HT-29 (cell line): ENCODE data around the gene ELFN2. TPM values are rescaled to one million over a fixed set of nuclear protein-coding genes. Genes with fewer than 3 reads are reported as not detected.

Experiments
- DNase-seq: peaks from one replicate; pipeline ENCODE4 v3.0.0-alpha.2; 2015; ENCODE audit warnings: low spot score
- total RNA-seq: library from RNA; depleted of rRNA; stranded (reverse); fragments of >200 nt; shearing (Covaris generic); gene quantifications from 2 replicates; pipeline ENCODE4 v1.2.3, GENCODE V29; 2014

The ELFN2 gene
- total RNA-seq, 1 experiment from 2014 or later: not detected

- DNase-seq: no peak
Observed at GRCh38 chr22:37384691-37385090, 42.6 kb downstream of the ELFN2 start.

DNA sequence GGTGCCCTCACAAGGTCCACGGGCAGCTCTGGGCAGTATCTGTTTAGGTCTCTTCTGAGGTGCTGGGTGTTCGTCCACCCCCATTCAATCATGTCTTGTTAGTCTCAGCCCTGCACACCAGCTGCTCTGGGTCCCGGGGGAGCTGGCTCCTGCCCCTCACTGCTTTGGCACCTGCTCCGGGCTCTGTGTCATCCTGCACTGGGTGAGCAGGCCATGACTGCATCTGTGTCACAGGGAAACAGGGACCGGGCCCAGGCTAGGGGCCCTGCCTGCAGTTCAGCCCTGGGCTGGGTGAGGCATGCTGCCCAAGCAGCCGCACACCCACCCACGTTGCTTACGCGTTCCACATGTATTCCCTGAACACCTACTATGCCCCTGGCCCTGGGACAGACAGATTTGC is 43.9 kb downstream of the ELFN2 start:
- no peak for DNase-seq

- DNase-seq: no peak
Observed at GRCh38 chr22:37381489-37381888, 45.8 kb downstream of the ELFN2 start.

DNA sequence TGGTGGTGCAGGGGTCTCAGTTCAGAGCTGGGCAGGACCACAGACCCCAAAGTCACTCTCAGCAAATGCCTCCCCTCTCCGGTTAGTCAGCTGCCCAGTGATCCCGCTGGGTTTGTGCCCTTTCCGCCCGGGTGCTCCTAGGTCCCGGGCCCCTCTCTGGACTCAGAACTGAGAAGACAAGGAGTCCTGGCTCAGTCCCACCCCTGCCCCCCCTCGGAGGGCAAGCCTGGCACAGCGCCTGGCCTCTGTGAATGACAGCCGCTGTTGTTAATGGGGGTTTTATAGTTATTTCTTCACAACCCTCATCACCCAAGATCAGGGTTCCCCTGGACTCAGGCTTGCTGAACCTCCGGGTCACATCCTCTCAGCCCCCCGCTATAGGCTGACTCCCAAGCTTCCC is 47.6 kb downstream of the ELFN2 start:
- no peak for DNase-seq

DNA sequence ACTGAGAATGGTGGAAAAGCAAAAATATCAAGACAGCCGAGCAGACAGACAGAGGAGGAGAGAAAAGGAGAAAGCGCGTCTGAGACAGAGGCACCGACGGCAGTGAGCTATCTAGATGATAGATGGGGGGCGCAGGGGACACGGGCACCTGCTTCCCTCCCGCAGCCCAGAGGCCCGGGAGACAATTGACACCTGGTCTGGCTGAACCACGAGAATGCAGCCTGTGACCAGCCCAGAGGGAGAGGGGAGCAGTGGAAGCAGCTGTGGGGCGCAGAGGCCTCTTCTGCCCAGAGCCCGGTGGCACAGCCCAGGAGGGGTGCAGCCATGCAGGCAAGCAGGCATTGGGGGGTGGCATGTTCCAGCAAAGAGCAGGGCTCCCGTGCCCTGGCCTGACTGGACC is 48.2 kb downstream of the ELFN2 start:
- DNase-seq: no peak

DNA sequence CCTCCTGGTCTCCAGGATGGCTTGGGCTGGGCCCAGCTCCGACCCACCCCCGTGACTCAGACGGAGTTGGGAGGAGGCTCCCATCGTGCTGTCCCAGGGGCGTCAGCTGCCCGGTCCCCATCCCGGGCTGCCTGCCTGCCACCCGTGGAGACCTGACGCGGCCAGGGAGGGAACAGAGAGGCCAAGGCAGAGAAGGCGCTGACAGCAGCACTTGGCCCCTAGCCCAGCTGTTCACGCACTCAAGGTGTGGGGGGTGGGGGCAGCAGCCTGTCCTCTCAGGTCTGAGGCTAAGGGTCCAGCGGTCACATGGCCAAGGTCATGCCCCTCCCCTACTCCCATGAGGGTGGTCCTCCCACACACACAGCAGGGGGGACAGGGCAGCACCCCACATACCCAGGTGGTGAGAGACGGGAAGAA is 48.6 kb downstream of the ELFN2 start:
- DNase-seq: no peak

GRCh38 chr22:37377927-37378326 is 49.4 kb downstream of the ELFN2 start:
- no peak for DNase-seq

- no peak for DNase-seq
Observed at GRCh38 chr22:37377138-37377537, 50.1 kb downstream of the ELFN2 start.

DNA sequence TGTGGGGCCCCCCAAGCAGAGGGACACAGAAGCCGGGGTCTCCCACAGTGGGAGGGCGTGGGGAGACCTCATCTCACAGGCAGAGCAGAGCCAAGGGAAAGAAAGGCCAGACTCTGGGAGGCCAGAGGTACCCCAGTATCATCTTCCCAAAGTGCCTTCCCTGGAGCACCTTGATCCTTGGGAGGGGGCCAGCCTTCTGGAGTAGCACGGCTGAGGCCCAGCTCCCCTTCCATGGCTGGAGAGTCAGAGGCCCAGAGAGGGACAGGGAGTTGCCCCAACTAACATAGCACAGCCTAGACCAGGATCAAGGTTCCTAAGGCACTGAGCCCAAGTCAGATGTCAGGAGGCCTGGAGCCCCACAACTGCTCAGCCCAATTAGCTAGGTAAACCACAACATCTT is 50.6 kb downstream of the ELFN2 start:
- DNase-seq: no peak

- no peak for DNase-seq
Observed at GRCh38 chr22:37375801-37376200, 51.5 kb downstream of the ELFN2 start.

- no peak for DNase-seq
Observed at GRCh38 chr22:37374571-37374970, 52.7 kb downstream of the ELFN2 start.

GRCh38 chr22:37373451-37373850 is 53.8 kb downstream of the ELFN2 start:
- DNase-seq: no peak

DNA sequence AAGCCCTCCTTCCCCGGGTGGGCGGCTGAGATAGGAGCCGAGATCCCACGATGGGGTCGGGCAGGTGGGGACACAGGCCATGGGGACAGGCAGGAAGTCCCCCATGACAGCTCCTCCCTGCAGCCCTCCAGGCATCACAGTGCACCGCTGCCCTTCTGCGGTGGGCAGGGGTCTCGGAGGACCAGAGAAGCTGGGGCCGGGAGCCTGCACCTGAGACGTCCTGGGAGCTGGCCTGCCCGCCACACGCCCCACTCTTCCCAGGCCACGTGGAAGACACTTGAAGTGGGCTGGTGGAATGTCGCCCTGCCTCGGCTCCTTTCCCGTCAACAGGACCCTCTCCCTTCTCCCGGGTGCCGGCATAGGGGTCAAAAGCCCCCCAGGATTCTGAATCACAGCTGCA is 55.4 kb downstream of the ELFN2 start:
- no peak for DNase-seq

- DNase-seq: no peak
Observed at GRCh38 chr22:37371491-37371890, 55.8 kb downstream of the ELFN2 start.

GRCh38 chr22:37370306-37370979 is 56.8 kb downstream of the ELFN2 start:
- no peak for DNase-seq

DNA sequence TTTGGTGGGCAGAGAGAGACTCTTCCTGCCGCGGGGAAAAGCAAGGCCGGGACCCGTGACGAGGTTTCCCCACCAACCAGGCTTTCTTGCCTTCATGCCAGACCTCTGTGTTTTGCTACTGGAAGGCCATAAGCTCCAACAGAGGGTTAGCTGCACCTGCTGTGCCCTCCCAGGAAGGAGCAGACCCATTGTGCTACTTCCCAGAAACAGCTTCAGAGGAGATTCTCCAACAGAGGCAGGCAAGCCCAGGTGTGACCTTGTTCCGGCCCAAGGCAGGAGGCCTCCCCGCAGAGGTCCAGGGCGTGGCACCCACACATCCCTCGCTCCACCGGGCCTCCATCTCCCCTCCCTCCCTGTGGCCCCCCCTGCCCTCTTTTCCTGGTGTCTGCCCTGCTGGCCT is 57.8 kb downstream of the ELFN2 start:
- DNase-seq: no peak

DNA sequence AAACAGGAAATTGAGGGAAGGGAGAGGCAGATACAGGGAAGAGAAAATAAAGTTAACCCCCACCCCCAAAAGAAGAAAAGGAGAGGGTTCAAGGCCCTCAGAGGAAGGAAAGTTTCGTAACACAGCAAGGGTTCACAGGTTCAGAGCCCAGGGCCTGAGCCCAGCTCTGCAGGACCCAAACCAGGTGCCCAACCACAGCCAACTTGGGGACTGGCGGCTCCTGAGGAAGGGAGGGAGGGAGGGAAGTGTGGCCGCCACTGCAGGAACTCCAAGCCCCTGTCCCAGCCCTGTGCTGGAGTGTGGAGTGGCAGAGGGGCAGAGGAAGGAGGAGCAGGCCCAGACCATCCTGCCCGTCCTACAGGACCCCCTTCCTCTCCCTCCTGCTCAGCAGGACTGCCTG is 59.2 kb downstream of the ELFN2 start:
- DNase-seq: no peak

DNA sequence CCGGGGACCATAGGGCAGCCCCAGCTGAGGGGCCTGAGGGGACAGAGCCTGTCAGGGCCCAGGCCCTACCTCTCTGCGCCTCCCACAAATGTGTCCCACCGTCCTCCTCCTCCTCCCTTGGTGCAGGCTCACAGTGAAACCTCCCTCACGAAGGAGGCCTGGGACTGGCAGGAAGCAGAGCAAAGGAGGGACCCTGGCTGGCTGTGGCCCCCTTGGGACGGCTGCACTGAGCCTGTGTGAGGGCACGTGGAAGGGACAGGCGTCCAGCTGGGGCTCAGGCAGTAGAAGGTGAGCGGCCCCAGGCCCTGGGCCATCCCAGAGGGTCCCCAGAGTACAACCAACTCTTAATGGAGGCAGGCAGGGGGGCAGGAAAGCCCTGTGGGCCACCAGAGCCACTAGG is 60.7 kb downstream of the ELFN2 start:
- DNase-seq: no peak

DNA sequence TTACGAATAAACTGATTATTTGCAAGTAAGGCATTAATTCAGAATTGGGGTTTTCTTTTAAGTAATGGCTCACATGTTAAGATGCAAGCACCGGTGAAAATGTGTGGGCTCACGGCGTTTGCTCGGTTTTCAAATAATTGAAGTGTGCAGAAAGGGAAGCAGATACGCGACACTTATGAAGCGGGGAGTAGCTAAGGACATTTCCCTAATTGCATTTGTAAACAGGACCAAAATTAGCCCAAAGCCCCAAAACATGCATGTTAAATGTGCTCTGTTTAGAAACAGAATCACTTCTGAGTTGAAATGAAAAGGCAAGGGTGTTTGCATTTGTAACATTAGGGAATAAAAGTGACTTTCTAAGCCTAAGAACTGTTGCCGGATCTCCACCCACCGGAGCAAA is 61.3 kb downstream of the ELFN2 start:
- no peak for DNase-seq

- DNase-seq: no peak
Observed at GRCh38 chr22:37363261-37363992, 63.9 kb downstream of the ELFN2 start.

DNA sequence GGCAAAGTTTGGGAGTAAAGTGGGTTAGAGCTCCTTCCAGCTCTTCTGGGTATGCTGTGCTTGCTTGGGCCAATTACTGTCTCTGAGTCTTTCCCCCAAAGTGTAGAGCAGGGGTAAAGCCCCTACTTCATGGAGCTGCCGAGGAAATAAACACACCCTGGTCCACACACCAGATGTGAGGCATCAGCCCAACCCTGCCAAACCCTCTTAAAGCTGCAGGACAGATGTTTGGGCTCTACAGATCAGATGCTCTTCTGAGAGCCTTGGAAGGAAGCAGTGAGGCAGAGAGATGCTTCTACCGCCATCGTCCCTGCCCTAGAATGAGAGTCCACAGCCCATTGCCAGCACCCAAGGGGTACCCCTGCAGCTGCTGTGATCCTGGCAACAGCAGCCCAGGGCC is 64.7 kb downstream of the ELFN2 start:
- no peak for DNase-seq

- DNase-seq: no peak
Observed at GRCh38 chr22:37358917-37359316, 68.4 kb downstream of the ELFN2 start.

DNA sequence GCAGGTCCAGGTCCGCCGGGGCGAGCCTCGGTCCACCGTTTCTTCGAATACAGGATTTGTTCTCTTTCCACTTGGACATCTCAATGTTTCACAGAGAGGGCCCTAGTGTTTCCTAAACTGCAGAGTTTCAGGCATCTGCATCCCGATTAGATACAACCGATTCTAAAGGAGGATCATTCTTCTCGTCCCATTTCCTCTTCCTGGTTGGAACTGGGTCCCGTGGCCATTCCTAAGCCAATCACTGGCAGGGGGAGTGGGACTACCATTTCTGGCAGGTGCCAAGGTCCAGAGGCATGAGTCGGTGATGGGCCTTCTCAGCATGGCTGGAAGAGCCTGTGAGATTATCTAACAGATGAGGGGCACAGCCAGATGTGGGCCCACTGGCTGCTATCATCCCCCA is 68.9 kb downstream of the ELFN2 start:
- DNase-seq: no peak
